Gastroesophageal sphincter (tissue), 3 donors: ENCODE data around the gene NPR1.

Experiments used
- EP300 ChIP-seq: sonication (generic); formaldehyde crosslinking; IDR thresholded peaks from one replicate; pipeline ENCODE4 v1.6.1; 2017; ENCODE audit warnings: antibody characterized with exemption, mild to moderate bottlenecking
- POLR2A ChIP-seq, 2 donors: fragments of 450-650 bp; IDR thresholded peaks; one replicate each; pipeline ENCODE4 v1.6.1; 2017; ENCODE audit warnings: antibody characterized with exemption in 2 of 2, mild to moderate bottlenecking in 2 of 2, moderate library complexity in 1 of 2
- POLR2AphosphoS5 ChIP-seq: sonication (generic); formaldehyde crosslinking; IDR thresholded peaks from one replicate; pipeline ENCODE4 v1.6.1; 2017; ENCODE audit warnings: antibody characterized with exemption
- TF ChIP-seq, protein P1 (sequence below), 4 experiments: fragments of 200-600 bp in 2 of 4; fragments of 450-650 bp in 2 of 4; sonication (generic) in 1 of 4; IDR thresholded peaks; one replicate each; pipeline ENCODE4 v1.5.1; 2017 to 2019; ENCODE audit warnings: antibody characterized with exemption in 4 of 4, mild to moderate bottlenecking in 2 of 4, moderate library complexity in 2 of 4

DNA sequence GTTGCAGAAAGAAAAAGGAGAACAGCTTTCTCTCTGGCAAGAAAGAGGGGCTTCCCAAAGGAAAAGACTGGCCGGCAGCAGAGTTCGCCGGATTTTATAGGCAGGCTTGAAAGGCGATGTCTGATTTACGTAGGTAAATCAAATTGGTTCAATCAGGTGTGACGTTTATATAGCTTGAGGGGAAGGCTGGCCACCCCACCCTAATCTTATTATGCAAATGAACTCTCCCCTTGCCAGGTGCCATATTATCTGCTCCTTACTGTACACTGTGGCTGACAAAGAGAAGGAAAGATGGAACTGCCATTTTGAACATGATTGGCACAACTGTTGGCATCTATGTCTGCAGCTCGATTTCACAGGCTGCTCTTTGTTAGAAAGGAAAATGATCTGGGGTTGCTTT lies 32.5 kb downstream of the NPR1 start:
- TF ChIP-seq EP300, result no peak
- TF ChIP-seq, protein P1, sequence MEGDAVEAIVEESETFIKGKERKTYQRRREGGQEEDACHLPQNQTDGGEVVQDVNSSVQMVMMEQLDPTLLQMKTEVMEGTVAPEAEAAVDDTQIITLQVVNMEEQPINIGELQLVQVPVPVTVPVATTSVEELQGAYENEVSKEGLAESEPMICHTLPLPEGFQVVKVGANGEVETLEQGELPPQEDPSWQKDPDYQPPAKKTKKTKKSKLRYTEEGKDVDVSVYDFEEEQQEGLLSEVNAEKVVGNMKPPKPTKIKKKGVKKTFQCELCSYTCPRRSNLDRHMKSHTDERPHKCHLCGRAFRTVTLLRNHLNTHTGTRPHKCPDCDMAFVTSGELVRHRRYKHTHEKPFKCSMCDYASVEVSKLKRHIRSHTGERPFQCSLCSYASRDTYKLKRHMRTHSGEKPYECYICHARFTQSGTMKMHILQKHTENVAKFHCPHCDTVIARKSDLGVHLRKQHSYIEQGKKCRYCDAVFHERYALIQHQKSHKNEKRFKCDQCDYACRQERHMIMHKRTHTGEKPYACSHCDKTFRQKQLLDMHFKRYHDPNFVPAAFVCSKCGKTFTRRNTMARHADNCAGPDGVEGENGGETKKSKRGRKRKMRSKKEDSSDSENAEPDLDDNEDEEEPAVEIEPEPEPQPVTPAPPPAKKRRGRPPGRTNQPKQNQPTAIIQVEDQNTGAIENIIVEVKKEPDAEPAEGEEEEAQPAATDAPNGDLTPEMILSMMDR (IDR thresholded peaks at IDR 0.05), result no peak
- no peak for TF ChIP-seq POLR2A (IDR thresholded peaks at IDR 0.05)
- no peak for TF ChIP-seq POLR2AphosphoS5
